Stimulated activated CD4-positive, alpha-beta T cell treated with anti-CD3 and anti-CD28 coated beads, Interleukin-2, amount 100 ng/mL, for 4 hours (primary cell): ENCODE measurements around the gene NIF3L1.
A peak's percentile ranks its signal among the peaks of the same experiment; 100 is the strongest.

ENCODE experiments used
- DNase-seq: peaks from one replicate; pipeline ENCODE4 v3.0.0-alpha.2; 2020; ENCODE audit warnings: low read depth

The NIF3L1 gene, protein sequence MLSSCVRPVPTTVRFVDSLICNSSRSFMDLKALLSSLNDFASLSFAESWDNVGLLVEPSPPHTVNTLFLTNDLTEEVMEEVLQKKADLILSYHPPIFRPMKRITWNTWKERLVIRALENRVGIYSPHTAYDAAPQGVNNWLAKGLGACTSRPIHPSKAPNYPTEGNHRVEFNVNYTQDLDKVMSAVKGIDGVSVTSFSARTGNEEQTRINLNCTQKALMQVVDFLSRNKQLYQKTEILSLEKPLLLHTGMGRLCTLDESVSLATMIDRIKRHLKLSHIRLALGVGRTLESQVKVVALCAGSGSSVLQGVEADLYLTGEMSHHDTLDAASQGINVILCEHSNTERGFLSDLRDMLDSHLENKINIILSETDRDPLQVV

DNA sequence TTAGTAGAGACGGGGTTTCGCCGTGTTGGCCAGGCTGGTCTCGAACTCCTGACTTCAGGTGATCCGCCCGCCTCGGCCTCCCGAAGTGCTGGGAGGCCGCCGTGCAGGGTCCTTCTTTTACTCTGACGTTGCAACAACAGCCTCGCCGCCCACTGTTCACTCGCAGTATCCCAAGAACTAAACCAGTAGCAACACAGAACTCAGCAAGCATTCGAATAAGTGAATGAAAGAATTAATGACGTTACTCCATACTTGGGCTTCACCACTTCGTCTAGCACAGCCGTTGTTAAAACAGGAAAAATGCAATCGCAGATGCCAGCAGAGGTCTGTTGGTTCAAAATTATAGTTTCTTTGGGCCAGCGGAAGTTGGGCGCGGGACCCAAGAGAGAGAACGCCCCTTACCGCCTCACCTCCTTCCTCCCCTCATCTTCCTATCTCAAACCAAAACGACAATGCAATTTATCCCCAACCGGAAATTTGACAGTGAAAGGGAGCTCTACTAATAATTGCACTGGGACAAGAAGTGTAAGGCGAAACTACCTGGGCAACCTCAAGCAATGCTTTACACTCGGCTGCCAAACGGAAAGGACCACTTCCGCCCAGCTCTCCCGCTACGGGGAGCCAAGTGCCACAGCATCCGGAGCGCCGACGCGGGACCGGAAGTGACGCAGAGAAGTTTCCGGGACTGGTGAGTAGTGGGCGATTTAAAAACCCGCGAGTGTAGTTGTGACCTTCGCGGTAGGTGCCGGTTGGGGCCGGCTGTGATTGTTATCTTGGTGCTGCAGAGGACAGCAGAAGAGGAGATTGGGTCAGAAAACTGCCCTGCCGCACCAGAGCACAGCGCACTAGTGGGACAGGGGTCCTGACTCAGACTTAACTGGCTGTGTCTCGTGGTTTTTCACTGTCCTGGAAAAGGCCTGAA lies at the start of gene NIF3L1, which contains the start of gene PPIL3:
TSS of gene NIF3L1 (plus strand) at position 668 of the 922 bp plus-strand sequence. CDS start 2,573 bp downstream, outside the sequence.
TSS of gene PPIL3 (minus strand) at position 374 of the 922 bp plus-strand sequence. CDS start 1,462 bp downstream, outside the sequence.
- DNase-seq: peak; percentile 94

DNA sequence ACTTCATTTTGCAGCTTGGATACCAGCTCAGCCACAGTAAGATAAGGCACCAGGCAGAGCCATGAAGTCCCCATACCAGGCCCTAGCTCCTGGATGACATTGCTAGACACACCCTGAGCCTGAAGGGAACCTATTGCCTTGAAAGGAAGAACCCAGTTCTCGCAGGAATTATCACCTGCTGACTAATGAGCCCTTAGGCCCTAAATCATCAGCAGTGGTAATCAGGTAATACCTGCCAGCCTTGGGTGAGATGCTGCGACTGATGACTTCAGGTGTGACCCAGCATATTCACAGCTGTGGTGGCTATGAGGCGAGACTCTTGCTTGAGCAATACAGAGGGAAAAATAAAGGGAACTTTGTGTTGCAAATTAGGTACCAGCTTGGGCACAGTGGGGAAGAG lies 49.7 kb upstream of the NIF3L1 start:
- no peak for DNase-seq

DNA sequence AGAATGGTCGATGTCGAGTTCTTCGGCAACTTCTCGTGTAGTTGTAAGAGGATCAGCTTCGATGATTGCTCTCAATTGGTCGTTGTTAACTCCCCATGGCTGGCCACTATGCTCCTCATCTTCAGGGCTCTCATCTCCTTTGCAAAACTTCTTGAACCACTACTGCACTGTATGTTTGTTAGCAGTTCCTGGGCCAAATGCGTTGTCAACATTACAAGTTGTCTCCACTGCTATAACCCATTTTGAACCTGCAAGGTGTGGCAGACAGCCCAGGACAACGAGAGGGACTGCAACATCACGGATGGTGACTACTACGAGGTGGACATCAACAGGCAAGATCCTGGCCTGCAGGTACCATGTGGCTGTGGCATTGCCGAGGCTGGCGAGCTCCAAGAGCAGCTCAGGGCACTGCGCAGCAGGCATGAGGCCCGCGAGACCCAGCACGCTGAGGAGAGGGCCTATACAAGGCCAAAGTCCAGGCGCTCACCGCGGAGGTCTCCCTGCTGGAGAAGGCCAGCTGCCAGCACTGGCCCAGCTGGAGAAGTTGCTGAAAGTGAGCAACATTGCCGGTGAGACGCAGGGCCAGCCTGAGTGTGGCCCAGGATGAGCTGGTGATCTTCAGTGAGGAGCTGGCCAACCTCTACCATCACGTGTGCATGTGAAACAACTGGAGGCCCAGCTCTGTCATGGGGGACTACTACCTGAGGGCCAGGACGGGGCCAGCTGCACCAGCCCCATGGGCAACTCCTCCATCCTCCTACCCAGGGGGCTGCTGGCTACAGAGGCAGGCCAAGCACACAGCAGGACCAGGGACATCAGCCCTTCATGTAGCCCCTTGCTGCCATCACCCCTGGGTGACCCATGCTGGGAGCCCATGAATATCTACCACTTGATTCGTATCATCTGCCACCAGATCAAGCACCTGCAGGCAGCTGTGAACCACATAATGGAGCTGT lies 44.9 kb upstream of the NIF3L1 start:
- DNase-seq: no peak

DNA sequence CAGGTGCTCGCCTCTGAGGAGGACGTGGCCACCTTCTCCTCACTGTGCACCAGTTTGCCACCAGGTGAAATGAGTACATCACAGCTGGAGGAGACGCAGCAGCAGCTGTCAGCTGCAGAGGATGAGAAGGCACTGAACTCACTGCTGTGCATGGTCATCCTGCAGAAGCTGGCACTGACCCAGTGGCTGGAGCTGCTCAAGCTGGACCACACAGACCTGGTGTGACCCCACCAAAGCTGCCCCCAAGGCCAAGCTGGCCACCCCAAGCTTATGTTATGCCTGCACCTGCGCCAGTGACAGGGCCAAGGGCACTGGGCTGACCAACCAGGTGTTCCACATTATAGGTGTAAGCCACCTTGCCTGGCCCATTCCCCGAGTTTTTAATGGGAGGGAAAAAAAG lies 44.0 kb upstream of the NIF3L1 start:
- no peak for DNase-seq

DNA sequence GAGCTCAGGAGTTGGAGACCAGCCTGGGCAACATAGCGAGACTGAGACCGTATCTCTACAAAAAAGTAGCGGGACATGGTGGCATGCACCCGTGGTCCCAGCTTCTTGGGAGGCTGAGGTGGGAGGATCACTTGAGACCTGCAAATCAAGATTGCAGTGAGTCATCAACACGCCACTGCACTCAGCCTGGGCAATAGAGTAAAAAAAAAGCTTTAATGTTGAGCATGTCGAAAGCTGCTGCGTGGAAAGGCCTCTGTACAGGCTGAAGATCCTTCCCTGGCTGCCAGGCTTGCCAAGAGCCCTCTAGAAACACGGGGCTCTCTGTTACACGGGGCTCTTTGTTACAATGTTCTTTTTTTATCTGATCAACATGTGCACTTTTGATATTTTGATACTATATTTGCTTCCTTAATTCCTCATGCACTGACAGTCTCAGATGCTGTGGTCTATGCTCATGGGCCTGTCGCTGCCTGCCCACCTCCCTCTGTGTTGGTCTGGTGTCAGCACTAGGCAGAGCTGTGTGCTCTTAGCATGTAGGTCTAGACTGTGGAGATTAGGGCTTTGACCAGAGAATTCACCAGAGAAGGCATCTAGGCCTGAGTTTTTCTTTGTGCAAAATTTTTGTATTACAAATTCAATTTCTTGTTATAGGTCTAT lies 43.4 kb upstream of the NIF3L1 start:
- no peak for DNase-seq

DNA sequence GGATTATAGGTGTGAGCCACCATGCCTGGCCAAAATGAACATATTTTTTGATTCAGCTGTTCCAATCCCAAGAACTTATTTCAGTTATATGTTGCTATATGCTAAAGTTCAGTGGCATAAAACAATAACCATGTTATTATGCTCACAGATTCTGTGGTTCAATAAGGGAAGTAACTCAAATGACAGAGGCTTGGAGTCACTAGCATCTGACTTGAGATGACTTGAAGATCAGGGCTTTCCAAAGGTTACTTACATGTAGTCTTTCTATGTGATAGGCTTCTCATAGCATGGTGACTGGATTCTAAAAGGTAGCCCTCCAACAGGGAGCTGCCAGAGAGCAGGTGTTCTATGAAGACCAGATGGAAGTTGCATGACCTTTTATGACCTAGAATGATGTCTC lies 41.9 kb upstream of the NIF3L1 start:
- DNase-seq: no peak

DNA sequence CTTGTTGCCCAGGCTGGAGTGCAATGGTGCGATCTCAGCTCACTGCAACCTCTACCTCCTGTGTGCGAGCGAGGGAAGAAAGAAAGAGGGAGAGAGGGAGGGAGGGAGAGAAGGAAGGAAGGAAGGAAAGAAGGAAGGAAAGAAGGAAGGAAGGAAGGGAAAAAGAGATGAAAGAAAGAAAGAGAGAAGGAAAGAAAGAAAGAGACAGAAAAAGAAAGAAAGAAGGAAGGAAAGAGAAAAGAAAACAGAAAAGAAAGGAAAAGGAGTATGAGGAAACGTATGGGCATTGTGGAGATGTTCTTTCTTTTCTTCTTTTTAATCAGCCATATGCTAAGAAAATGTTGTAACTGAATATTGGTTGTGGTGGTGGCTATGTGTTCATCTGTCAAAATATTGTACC lies 41.2 kb upstream of the NIF3L1 start:
- no peak for DNase-seq

DNA sequence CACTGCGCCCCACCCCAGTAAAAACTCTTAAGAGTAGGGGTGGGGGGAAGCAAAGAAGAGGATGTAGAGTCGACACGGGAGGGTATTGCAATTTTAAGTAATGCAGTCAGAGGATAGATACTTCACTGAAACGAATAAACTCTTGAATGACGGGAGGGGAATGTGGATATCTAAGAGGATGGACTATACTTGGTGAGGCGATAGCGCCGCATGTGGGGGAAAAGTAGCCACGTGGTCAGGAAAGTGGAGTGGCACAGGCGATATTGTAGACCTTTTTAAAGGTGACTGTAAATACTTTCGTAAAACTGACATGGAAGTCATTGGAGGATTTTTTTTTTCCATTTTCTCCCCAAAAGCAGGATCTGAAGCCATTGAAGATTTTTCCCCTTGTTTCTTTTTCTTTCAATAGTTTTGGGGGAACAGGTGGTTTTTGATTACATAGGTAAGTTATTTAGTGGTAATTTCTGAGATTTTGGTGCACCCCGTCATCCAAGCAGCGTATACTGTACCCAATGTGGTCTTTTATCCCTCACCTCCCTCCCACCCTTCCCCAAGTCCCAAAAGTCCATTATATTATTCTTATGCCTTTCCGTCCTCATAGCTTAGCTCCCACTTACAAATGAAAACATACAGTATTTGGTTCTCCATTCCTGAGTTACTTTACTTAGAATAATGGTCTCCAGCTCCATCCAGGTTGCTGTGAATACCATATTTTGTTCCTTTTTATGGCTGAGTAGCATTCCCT lies 38.5 kb upstream of the NIF3L1 start:
- no peak for DNase-seq

DNA sequence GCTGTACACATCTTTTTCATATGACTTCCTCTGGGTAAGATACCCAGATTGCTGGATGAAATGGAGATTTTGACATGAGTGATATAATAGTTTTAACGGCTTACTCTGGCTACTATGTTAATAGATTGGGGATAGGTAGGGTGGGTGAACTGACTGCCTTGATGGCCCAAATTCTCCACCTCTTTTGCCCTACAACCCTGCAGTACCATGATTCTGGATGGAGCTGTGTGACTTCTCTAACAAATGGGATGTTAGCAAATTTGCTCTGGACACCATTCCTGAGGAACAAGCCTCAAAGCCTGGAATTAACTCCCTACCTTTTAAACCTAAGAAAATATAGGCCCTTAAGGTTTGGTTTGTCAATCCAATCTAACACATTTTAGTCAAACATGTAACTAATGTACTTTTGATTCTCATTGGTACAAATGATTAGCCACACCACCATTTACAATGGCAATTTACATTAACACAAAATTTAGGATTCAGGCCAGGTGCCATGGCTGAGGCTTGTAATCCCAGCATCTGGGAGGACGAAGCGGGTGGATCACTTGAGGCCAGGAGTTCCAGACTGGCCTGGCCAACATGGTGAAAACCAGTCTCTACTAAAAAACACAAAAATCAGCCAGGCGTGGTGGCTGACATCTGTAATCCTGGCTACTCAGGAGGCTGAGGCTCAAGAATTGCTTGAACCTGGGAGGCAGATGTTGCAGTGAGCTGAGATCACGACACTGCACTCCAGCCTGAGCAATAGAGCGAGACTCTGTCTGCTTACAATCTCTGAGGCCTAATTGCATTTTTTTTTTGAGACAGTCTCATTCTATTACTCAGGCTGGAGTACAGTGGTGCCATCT lies 37.5 kb upstream of the NIF3L1 start:
- no peak for DNase-seq

DNA sequence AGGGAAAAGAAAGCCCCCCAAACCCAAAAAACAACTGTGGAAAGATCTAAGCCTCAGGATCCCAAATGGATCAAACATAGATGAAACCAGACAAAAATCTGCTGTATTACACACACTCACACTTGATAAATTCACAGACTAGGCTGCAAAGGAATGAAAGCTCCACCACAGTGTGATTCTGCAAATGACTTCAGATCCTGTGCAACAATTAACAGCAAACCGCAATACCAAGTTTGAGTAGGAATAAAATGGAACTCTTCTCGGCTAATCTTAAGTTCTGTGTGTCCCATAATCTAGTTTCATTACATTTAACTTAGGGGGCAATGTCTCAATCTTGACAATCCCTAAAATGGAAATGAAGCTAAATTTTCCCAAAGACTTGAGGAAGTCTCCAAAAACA lies 36.6 kb upstream of the NIF3L1 start:
- DNase-seq: no peak

DNA sequence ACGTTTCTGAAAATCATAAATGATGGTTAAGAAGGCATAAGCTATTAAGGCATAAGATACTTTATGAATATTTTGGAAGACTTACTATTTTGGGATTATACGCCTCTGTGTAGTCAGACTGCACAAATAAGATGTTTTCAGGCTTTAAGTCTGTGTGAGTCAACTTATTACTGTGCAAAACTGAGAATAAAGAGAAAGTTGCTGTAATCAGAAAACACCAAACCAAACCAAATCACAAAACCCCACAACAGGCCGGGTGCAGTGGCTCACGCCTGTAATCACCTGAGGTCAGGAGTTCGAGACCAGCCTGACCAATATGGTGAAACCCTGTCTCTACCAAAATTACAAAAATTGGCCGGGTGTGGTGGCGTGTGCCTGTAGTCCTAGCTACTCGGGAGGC lies 32.4 kb upstream of the NIF3L1 start:
- DNase-seq: no peak

DNA sequence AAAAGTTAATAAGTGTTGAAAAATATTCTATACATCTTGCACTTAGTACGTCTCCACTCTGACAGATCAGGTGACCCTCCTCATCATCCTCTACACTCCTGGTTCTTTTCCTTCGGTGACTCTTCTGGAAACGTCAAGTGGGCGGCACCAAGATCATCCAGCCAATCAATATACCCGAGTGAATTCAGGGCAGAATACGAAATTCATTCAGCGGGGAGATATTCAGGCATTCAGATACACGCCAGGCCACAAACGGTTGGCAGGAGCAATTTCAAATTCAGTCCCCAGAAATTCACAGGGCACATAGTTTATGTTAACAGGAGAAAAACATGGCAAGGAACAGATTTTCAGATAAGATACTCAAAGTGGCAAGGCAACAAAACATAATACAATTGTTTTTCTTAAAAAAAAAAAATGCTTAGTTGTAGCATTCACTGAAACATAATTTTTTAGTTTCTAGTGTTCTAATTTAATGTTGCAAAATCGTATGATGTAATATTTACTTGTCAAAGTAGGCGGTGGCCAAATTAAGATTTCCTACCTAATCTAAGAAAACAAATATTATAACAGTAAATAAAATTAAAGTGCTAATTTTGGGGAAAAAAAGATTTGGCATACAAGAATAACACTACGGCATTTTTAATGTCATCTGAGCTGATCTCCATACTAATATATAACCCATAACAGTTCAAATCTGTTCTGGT lies 28.9 kb upstream of the NIF3L1 start:
- no peak for DNase-seq

DNA sequence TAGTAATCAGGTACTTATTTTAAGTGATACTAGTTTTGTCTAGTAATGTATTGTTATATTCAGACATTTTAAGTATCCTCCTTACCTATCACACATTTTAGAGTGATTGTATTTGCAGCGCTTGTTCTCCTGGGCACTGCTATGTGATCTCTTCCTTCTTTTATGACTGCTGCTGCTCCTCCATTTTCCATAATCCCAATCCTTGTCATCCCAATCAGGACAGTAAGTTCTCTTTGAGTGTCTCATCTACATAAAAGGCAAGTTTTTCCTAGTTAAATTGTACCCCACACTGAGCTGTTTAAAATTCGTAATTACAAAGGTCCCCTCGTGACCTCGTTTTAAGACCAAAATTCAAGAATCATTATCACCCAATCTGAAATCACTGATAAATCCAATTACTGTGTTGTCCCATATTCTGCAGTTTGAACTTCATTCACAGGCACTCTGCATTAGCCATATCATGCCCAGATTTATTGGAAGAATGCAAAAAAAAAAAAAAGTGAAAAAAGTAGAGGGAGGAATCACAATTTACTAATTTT lies 27.5 kb upstream of the NIF3L1 start:
- no peak for DNase-seq

DNA sequence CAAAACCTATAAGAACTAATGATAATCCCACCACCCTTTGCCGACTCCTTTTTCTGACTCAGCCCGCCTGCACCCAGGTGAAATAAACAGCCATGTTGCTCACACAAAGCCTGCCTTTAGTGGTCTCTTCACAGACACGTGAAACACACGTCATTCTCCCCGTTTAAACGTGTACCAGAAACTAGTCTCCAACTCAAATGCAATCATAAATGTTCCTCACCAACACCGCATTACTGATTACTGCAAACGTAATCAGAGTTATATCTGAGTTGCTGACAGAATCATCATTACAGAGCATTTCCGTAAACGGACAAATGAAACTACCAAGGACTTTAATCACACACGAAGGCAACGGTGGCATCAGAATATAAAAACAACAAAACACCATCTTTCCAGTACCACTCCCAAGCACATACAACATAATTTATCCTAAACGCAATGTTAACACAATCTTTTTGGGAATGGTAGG lies 26.6 kb upstream of the NIF3L1 start:
- DNase-seq: peak; percentile 63

DNA sequence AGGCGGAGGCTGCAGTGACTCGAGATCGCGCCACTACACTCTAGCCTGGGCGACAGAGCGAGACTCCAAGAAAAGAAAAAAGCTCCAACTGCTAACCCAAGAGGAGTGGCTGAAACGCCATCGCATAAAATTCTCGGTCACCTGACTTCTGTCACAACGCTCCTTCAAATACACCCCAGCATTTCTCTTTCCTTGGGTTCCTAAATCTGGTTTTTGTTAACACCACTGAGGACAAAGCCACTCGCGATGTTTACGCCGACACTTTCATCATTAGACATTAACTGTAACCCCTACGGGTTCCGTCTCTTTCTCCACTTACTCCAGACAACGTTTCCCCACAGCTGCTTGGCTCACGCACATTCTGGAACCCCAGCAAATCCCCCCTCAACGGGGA lies 25.4 kb upstream of the NIF3L1 start:
- DNase-seq: no peak

DNA sequence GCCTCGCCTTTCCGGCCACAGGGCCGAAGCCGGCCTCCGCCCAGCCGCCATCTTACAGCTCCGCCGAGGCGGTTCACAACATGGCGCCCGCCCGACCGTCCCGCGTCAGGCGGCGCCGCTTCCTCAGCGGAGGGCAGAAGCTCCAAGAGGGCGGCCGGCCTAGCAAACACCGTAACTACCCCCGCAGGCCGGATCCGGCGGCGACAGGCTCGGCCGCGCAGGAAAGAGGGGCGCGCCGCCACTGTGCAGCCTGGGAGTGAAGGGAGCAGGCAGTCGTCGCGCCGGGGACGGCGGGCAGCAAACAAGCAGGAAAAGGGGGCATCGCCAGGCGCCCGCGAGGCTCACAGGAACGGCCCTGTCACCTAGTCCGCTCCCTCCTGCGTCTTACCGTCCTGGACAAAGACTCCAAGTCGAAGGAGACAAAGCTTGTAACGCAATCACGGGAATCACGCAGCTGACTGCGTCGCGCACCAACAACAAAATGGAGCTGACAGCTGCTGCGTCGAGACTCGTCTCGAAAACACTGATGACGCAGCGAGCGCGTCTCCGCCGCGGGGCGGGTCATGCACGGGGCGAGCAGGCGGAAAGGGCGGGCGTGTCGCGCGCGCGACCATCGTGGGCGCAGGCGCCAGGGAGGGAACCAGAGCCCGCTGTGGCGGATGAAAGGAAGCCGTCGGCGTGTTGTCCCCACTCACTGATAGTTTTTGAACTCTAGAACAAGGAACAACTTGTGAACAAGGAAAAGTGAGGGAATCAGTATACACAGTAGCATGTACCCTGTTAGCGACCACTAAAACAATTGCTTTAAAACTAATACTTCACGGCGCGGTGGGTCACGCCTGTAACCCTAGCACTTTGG lies 24.8 kb upstream of the NIF3L1 start, which contains the start of gene CLK1:
TSS of gene CLK1 (minus strand) at position 483 of the 859 bp plus-strand sequence. CDS start 2,796 bp downstream, outside the sequence.
- peak; percentile 97 for DNase-seq

DNA sequence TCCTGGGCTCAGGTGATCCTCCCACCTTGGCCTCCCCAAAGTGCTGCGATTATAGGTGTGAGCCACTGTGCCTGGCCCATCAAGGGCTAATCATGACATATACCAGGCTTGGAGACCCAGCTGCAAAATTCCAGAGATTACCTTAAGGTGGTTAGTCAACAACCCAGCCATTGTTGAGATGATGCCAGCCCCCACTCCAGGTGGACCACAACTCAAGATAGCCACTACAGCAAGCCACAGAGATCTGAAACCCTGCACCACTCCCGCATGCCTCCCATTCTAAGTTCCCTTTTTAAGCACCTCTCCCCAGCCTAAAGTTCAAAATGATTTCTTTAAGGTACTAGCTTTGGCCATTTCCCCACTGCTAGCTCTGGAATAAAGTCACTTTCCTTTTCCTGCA lies 20.2 kb upstream of the NIF3L1 start:
- DNase-seq: no peak
